GM12891 (cell line): ENCODE measurements around the gene HTR3A.

Experiments used
- DNase-seq: peaks from one replicate; pipeline ENCODE4 v3.0.0; 2011; ENCODE audit warnings: low spot score; ENCODE audit not compliant: insufficient read length
- FAIRE-seq: peaks from 2 replicates; lab custom pipeline; 2011; peaks lifted over from hg19 to GRCh38; lab: Jason Lieb, UNC
- PAX5 ChIP-seq: IDR thresholded peaks from 2 replicates; pipeline ENCODE4 v1.6.1; 2011; ENCODE audit warnings: low read length, moderate library complexity, mild to moderate bottlenecking; ENCODE audit not compliant: insufficient read depth, severe bottlenecking
- POLR2A ChIP-seq: IDR thresholded peaks from 2 replicates; pipeline ENCODE4 v1.6.1; 2011; ENCODE audit warnings: low read depth, low read length, control low read depth
- POLR2AphosphoS5 ChIP-seq: IDR thresholded peaks from 2 replicates; pipeline ENCODE4 v1.6.1; 2011; ENCODE audit warnings: low read depth, low read length, control low read depth
- POU2F2 ChIP-seq: IDR thresholded peaks from 2 replicates; pipeline ENCODE4 v1.6.1; 2011; ENCODE audit warnings: low read depth, mild to moderate bottlenecking, control low read depth, low read length, moderate library complexity
- SPI1 ChIP-seq: IDR thresholded peaks from 2 replicates; pipeline ENCODE4 v1.6.1; 2011; ENCODE audit warnings: low read depth, low read length, control low read depth
- TAF1 ChIP-seq: IDR thresholded peaks from 2 replicates; pipeline ENCODE4 v1.6.1; 2011; ENCODE audit warnings: low read depth, low read length, control low read depth

Gene HTR3A

GRCh38 chr11:113977071-113977490 is 2.2 kb downstream of the HTR3A start:
- DNase-seq (no peak), FAIRE-seq (no peak)
- no peak for TF ChIP-seq PAX5
- TF ChIP-seq SPI1: no peak
- TF ChIP-seq POU2F2: no peak
- no peak for TF ChIP-seq POLR2AphosphoS5
- no peak for TF ChIP-seq POLR2A
- TF ChIP-seq TAF1: no peak

DNA sequence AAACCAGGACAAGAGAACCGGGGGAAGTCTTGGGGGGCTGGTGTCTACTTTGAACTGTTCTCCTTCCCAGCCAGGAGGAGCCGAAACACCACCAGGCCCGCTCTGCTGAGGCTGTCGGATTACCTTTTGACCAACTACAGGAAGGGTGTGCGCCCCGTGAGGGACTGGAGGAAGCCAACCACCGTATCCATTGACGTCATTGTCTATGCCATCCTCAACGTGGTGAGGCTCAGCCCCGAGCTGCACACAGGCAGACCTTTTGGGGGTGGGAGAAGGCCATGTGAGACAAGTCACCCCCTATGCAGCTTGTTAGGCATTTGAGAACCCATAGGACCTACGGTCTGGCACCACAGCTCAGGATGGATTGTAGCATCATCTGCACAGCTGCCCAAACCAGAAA is 2.8 kb downstream of the HTR3A start:
- TF ChIP-seq TAF1 (no peak), POLR2A (no peak), SPI1 (no peak), POLR2AphosphoS5 (no peak), POU2F2 (no peak)
- no peak for DNase-seq
- no peak for FAIRE-seq

DNA sequence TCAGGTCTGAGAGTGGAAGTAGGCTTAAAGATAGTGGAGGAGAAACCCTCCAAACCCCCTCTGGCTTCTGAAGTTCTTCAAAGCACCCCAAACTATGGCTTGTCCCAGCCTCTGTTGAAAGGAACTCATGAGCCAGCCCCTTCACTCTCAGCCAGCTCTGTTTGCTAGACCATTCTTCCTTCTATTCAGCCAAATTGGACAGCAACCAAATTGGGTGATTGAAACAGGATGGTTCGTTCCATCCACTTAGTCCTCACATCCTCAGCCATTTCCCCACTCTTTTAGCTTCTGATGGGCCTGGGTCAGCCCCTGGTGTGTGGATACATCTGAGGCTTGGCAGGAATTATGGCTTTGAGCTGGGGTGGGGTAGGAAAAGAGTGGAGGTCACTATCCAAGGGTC is 4.5 kb downstream of the HTR3A start:
- DNase-seq: no peak
- FAIRE-seq: no peak
- TF ChIP-seq SPI1 (no peak), POU2F2 (no peak), TAF1 (no peak), PAX5 (no peak), POLR2AphosphoS5 (no peak), POLR2A (no peak)

DNA sequence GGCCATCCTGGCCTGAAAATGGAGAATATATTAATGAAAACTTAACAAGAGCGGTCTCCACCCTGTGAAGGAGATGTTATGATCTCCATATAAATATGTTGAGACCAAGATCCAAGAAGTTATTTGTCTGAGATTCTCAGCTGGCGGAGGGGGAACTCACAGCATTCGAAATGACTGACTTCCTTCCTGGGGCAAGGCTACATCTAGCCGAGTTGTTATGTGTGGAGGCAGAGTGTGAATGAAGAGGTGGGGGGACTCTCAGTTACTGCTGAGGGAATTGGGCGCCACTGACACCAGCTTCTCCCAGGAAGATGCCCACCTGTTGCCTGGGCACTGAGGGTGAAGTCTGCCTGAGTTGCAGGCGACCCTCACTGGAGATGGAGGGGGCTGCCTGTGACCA is 5.9 kb downstream of the HTR3A start:
- DNase-seq: no peak
- TF ChIP-seq SPI1 (no peak), POU2F2 (no peak), PAX5 (no peak), POLR2A (no peak), POLR2AphosphoS5 (no peak), TAF1 (no peak)
- FAIRE-seq: no peak

GRCh38 chr11:113982306-113982705 is 7.4 kb downstream of the HTR3A start:
- FAIRE-seq: no peak
- TF ChIP-seq SPI1 (no peak), POLR2A (no peak), POU2F2 (no peak), PAX5 (no peak), POLR2AphosphoS5 (no peak), TAF1 (no peak)
- no peak for DNase-seq

DNA sequence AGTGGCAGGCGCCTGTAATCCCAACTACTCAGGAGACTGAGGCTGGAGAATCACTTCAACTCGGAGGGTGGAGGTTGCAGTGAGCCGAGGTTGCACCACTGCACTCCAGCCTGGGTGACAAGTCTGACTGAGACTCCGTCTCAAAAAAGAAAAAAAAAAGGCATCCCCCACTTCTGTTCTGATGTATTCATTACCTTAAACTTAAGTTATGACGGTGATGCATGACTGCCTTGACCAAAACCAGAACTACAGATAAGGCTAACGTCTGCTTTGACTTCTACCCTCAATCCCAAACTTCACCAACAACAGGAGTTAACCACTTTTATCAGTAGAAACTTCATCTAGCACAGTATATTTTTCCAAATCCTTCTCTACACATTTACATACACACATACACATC is 9.9 kb downstream of the HTR3A start:
- DNase-seq (no peak), FAIRE-seq (no peak)
- TF ChIP-seq POLR2A (no peak), POU2F2 (no peak), TAF1 (no peak), PAX5 (no peak), SPI1 (no peak), POLR2AphosphoS5 (no peak)

DNA sequence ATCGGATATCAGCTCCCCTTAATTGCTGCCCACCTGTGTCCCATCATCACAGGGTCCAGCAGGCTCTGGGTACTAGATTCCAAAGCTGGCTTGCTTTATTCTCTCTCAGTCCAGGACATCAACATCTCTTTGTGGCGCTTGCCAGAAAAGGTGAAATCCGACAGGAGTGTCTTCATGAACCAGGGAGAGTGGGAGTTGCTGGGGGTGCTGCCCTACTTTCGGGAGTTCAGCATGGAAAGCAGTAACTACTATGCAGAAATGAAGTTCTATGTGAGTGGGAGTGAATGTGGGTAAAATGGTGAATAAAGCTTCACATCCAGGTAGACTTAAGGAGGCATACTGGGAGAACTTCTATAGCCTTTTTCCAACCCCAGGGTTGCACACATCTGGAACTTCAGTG is 11.0 kb downstream of the HTR3A start:
- DNase-seq (no peak), FAIRE-seq (no peak)
- TF ChIP-seq PAX5: no peak
- no peak for TF ChIP-seq TAF1
- TF ChIP-seq POU2F2: no peak
- no peak for TF ChIP-seq SPI1

DNA sequence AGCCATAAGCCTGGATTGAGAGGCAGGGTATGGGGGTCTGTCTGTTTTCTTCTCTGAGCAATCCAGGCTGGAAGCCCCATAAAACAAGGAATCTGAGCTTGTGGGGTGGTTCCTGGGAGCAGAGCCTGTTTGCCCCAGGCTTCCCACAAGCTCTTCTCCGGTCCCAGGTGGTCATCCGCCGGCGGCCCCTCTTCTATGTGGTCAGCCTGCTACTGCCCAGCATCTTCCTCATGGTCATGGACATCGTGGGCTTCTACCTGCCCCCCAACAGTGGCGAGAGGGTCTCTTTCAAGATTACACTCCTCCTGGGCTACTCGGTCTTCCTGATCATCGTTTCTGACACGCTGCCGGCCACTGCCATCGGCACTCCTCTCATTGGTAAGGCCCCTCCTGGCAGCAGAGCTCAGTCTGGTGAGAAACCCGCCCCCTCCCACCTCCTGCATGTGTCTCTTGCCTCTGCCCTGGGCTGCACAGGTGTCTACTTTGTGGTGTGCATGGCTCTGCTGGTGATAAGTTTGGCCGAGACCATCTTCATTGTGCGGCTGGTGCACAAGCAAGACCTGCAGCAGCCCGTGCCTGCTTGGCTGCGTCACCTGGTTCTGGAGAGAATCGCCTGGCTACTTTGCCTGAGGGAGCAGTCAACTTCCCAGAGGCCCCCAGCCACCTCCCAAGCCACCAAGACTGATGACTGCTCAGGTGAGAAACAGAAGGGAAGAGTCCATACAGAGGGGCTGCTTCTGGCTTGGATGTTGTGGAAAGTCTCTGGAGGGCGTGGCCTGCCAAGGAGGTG is 11.6 kb downstream of the HTR3A start:
- no peak for DNase-seq
- TF ChIP-seq TAF1: no peak
- TF ChIP-seq SPI1: no peak
- no peak for TF ChIP-seq POU2F2
- no peak for TF ChIP-seq PAX5
- no peak for TF ChIP-seq POLR2A
- TF ChIP-seq POLR2AphosphoS5: no peak
- no peak for FAIRE-seq

GRCh38 chr11:113989381-113989780 is 14.5 kb downstream of the HTR3A start:
- FAIRE-seq (no peak), DNase-seq (no peak)
- no peak for TF ChIP-seq TAF1
- TF ChIP-seq POLR2A: no peak
- TF ChIP-seq POU2F2: no peak
- TF ChIP-seq POLR2AphosphoS5: no peak
- TF ChIP-seq SPI1: no peak
- TF ChIP-seq PAX5: no peak
